Heart left ventricle (tissue), 16 donors: Measurements from ENCODE around the gene NYAP2. TPM values are rescaled to one million over a fixed set of nuclear protein-coding genes. Genes with fewer than 3 reads are reported as not detected.

Experiments
- ATAC-seq, 4 donors: fragments of 200-7000 bp; cut with Tn5 transposase; one replicate each; pipeline ENCODE4 v1.9.1; 2020 to 2022; ENCODE audit warnings: moderate library complexity in 4 of 4, mild to moderate bottlenecking in 3 of 4, moderate number of reproducible peaks in 1 of 4
- DNase-seq, 5 donors: peaks; one replicate each; pipeline ENCODE4 v3.0.0-alpha.2; 2020
- H3K27ac ChIP-seq, 12 donors: fragments of 200-600 bp; sonication (generic) in 4 of 12; one replicate each; pipeline versions ENCODE4 v1.5.0 to v1.8.0; 2016 to 2022; ENCODE audit warnings: mild to moderate bottlenecking in 2 of 12
- H3K27me3 ChIP-seq, 9 donors: fragments of 200-600 bp; sonication (generic) in 2 of 9; one replicate each; pipeline versions ENCODE4 v1.5.1 to v1.8.0; 2016 to 2022; ENCODE audit warnings: mild to moderate bottlenecking in 3 of 9
- H3K36me3 ChIP-seq, 9 donors: fragments of 200-600 bp; sonication (generic) in 2 of 9; one replicate each; pipeline versions ENCODE4 v1.5.0 to v1.8.0; 2018 to 2022; ENCODE audit warnings: mild to moderate bottlenecking in 2 of 9
- H3K4me1 ChIP-seq, 12 donors: fragments of 200-600 bp; sonication (generic) in 4 of 12; one replicate each; pipeline versions ENCODE4 v1.5.0 to v1.8.0; 2016 to 2022; ENCODE audit warnings: mild to moderate bottlenecking in 3 of 12
- H3K4me3 ChIP-seq, 12 donors: fragments of 200-600 bp; sonication (generic) in 4 of 12; one replicate each; pipeline versions ENCODE4 v1.5.0 to v1.8.0; 2017 to 2022; ENCODE audit warnings: mild to moderate bottlenecking in 9 of 12, moderate library complexity in 4 of 12
- H3K9me3 ChIP-seq, 12 donors: fragments of 200-600 bp; sonication (generic) in 4 of 12; one replicate each; pipeline versions ENCODE4 v1.5.0 to v1.8.0; 2016 to 2022; ENCODE audit warnings: mild to moderate bottlenecking in 1 of 12
- POLR2A ChIP-seq, 2 donors: fragments of 450-650 bp; IDR thresholded peaks; one replicate each; pipeline ENCODE4 v1.6.1; 2017; ENCODE audit warnings: antibody characterized with exemption in 2 of 2, mild to moderate bottlenecking in 2 of 2, moderate library complexity in 2 of 2
- WGBS, 4 donors: extraction: QIAGEN DNeasy Blood & Tissue Kit in 2 of 4; methylation state at CpG; one replicate each; pipeline versions ENCODE4 v1.1.5 to v1.1.7; 2013 to 2018; 5-methylcytosine and 5-hydroxymethylcytosine counted together
- intact Hi-C, 10 donors: fragments of 100-400 bp; cut with DNase I; formaldehyde crosslinking; loops; one replicate each; pipeline versions ENCODE4 v1.11.1 to v1.14.2; 2022
- polyA plus RNA-seq, 2 donors: library from polyadenylated mRNA; stranded (reverse); fragments of 200-250 nt; gene quantifications; one replicate each; pipeline ENCODE4 v1.2.3, GENCODE V29; 2013
- total RNA-seq, 9 donors: library from RNA; depleted of rRNA in 2 of 9; stranded (reverse); fragments of >200 nt in 2 of 9; fragmentation: NEBNext Ultra II Directional in 3 of 9; extraction: Animal tissue kit (Norgen Biotek cat#: 25700) in 3 of 9; gene quantifications; one replicate each; pipeline versions ENCODE4 v1.1.0 to v1.2.4, GENCODE V29; 2016 to 2023
- TF ChIP-seq, protein P1 (sequence below), 12 donors: fragments of 200-600 bp; sonication (generic) in 4 of 12; IDR thresholded peaks; one replicate each; pipeline versions ENCODE4 v1.5.0 to v1.8.0; 2018 to 2022; ENCODE audit warnings: antibody characterized with exemption in 12 of 12, mild to moderate bottlenecking in 5 of 12
- donor health status: ischemic (EF 13 %, LVEDD 7.1; RV severe dilation, severe dysfunction).
- donor health status: healthy with polysubstance abuse.
- donor health status: DM: no; HTN: yes; CAD: no.
- donor health status: DM: no; HTN: no; CAD: no.
- donor health status: ischemic (EF 25% LVEDD 6.9; RV normal size, moderate dysfunction).
- donor health status: ischemic (EF 25% LVEDD 5.7; RV mildly dilated, moderate dysfunction).
- donor health status: healthy.
- donor health status: DM: yes; HTN: yes; CAD: no.
- donor health status: ischemic (EF 35%, LVEDD 5.7; RV mildly dilated, moderate dysfunction).
- donor health status: nonischemic (EF 11% LVEDD 7.7; RV severe dilation, severe dysfunction).
- donor health status: DM: yes; HTN: yes; CAD: no.
- donor health status: PGD.
- donor health status: ischemic (EF 29% LVEDD 5.4; RV normal size, mild dysfunction).
- donor health status: nonischemic (EF 23%, LVEDD 6.1; RV moderate dilation, normal function).

Gene NYAP2
- total and polyA plus RNA-seq, 11 donors, result not detected

DNA sequence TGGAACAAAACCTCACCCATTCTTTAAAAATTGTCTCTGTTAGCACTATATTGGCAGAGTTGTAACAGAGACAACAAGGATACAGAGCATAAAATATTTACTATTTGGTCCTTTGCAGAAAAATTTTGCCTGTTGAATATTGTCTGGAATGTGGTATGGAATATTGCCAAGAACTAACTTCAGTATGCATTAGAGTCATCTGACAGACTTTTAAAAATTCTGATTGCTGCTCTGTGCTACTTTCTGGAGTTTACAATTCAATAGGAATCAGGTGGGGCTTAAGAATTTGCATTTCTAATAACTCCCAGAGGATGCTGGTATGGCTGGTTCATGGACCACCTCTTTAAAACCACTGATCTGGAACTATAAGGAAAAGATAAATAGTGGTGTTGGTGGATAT, 32.8 kb upstream of the NYAP2 start:
- H3K4me3 ChIP-seq, result no peak overlapping the region
- ATAC-seq, result no peak
- H3K4me1 ChIP-seq, result no peaks in the 10 kb centered on the region
- TF ChIP-seq POLR2A (IDR thresholded peaks at IDR 0.05), result no peak
- TF ChIP-seq, protein P1, sequence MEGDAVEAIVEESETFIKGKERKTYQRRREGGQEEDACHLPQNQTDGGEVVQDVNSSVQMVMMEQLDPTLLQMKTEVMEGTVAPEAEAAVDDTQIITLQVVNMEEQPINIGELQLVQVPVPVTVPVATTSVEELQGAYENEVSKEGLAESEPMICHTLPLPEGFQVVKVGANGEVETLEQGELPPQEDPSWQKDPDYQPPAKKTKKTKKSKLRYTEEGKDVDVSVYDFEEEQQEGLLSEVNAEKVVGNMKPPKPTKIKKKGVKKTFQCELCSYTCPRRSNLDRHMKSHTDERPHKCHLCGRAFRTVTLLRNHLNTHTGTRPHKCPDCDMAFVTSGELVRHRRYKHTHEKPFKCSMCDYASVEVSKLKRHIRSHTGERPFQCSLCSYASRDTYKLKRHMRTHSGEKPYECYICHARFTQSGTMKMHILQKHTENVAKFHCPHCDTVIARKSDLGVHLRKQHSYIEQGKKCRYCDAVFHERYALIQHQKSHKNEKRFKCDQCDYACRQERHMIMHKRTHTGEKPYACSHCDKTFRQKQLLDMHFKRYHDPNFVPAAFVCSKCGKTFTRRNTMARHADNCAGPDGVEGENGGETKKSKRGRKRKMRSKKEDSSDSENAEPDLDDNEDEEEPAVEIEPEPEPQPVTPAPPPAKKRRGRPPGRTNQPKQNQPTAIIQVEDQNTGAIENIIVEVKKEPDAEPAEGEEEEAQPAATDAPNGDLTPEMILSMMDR (IDR thresholded peaks at IDR 0.05), result no peak
- no peak overlapping the region for H3K27ac ChIP-seq
- no peaks in the 10 kb centered on the region for H3K9me3 ChIP-seq
- intact Hi-C loops, result no loop called here
- peaks cover 0 to 6% (median 0%) of the 10 kb centered on the region in 9 donors for H3K27me3 ChIP-seq
- no peaks in the 10 kb centered on the region for H3K36me3 ChIP-seq
- no peak for DNase-seq

DNA sequence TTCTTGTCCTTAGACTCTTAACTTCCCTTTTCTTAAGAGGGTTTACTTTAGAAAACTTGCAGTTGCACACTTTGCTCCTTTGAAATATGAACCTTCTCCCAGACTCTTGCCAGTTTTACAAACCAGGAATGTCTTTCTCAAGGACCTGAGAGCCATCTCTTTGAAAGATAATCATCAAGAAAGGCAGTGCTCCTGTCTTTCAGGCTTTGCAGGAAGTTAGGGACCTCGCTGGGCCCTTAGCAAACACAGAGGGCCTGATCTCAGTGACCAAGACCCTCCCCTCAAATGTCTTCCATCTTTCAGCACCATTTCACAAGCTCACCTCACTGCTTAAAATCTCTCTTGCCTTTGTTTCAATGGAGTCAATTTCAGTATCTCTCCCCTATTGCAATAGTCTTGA, 32.0 kb upstream of the NYAP2 start:
- 29 to 59% (median 33%) methylated on average over 1 of the region's 1 CpG for WGBS, 4 donors
- Histone ChIP-seq H3K27ac (no peak overlapping the region), H3K9me3 (no peaks in the 10 kb centered on the region), H3K4me3 (no peak overlapping the region), H3K4me1 (no peaks in the 10 kb centered on the region), H3K36me3 (no peaks in the 10 kb centered on the region), H3K27me3 (peaks cover 0 to 6% (median 0%) of the 10 kb centered on the region in 9 donors)
- no peak for ATAC-seq
- intact Hi-C loops, result no loop called here
- TF ChIP-seq POLR2A (IDR thresholded peaks at IDR 0.05), result no peak
- TF ChIP-seq, protein P1 (IDR thresholded peaks at IDR 0.05), result no peak
- DNase-seq, result no peak

DNA sequence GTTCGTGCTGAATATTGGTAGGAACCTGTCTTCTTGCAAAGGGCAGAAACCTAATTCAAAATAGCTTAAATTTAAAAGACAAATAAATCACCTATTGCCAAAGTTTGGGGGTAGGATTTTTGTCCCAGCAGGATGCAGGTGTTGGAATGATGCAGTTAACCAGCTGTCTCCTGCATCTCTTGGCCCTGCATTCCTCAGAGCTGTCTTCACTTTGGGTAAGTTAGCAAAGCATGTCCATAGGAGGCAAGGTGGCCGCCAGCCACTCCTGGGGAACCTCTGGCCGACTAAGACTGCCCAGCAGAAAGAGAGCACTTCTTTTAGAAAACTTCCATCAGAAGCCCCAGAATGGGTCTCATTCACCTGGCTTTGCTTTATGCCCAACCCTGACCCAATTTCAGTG, 20.5 kb upstream of the NYAP2 start:
- DNase-seq (no peak), ATAC-seq (no peak)
- Histone ChIP-seq H3K36me3 (no peaks in the 10 kb centered on the region), H3K4me3 (no peak overlapping the region), H3K9me3 (no peaks in the 10 kb centered on the region), H3K27ac (no peak overlapping the region), H3K27me3 (peaks cover 0 to 2% (median 0%) of the 10 kb centered on the region in 9 donors), H3K4me1 (no peaks in the 10 kb centered on the region)
- 50 to 71% (median 61%) methylated on average over 3 of the region's 3 CpGs for WGBS, 4 donors
- intact Hi-C loops, result no loop called here
- TF ChIP-seq, protein P1 (IDR thresholded peaks at IDR 0.05), result no peak
- no peak for TF ChIP-seq POLR2A (IDR thresholded peaks at IDR 0.05)

DNA sequence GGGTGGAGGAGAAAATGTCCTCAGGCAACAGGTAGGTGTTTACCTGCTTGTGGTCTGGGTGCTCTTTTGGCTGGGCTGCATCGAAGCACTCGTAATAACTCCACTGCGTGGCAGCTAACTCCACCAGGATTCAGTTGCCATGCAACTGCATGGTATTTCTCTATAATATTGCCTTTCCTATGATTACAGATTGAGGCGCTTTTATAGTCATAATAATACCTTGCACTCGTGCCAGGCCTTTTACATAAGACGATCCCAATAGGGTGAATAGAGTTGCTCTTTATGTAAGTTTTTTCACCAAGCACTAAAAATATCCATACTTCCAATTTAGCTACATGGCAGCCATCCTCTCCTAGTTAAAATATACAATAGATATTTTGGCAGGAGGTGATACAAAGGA, 19.7 kb upstream of the NYAP2 start:
- intact Hi-C loops, result no loop called here
- Histone ChIP-seq H3K4me1 (no peaks in the 10 kb centered on the region), H3K27ac (no peak overlapping the region), H3K36me3 (no peaks in the 10 kb centered on the region), H3K9me3 (no peaks in the 10 kb centered on the region), H3K4me3 (no peak overlapping the region), H3K27me3 (peaks cover 0 to 2% (median 0%) of the 10 kb centered on the region in 9 donors)
- no peak for TF ChIP-seq POLR2A (IDR thresholded peaks at IDR 0.05)
- TF ChIP-seq, protein P1 (IDR thresholded peaks at IDR 0.05), result no peak
- ATAC-seq (no peak), DNase-seq (no peak)
- 91% methylated on average over 6 of the region's 6 CpGs for WGBS, 4 donors
